HTERT RPE-1 (cell line): ENCODE results near the gene DTX1.

Experiments used
- in situ Hi-C: fragments of 300-500 bp; cut with MboI; formaldehyde crosslinking; loops from 4 replicates; pipeline ENCODE4 v1.14.3; 2020; ENCODE audit warnings: low sequenced_read_pairs

DTX1 gene

GRCh38 chr12:113054948-113055486 lies 1.5 kb upstream of the DTX1 start:
- in situ Hi-C loops: no loop called here

- in situ Hi-C loops: no loop called here
These were observed 743 bp upstream of the DTX1 start for GRCh38 chr12:113055594-113056380.

- in situ Hi-C loops: no loop called here
These were observed 224 bp upstream of the DTX1 start for GRCh38 chr12:113056381-113056630.

- in situ Hi-C loops: no loop called here
These were observed 1.3 kb downstream of the DTX1 start for GRCh38 chr12:113057565-113058485.

GRCh38 chr12:113058553-113058952 lies 2.0 kb downstream of the DTX1 start:
- in situ Hi-C loops: no loop called here

- in situ Hi-C loops: no loop called here
These were observed 2.6 kb downstream of the DTX1 start for GRCh38 chr12:113059071-113059595.

- in situ Hi-C loops: no loop called here
These were observed 3.9 kb downstream of the DTX1 start for GRCh38 chr12:113060336-113060960.

GRCh38 chr12:113061061-113061694 lies 4.6 kb downstream of the DTX1 start:
- in situ Hi-C loops: no loop called here

- in situ Hi-C loops: no loop called here
These were observed 6.2 kb downstream of the DTX1 start for GRCh38 chr12:113062502-113063395.

GRCh38 chr12:113063396-113064350 lies 7.1 kb downstream of the DTX1 start:
- in situ Hi-C loops: no loop called here

GRCh38 chr12:113064395-113065125 lies 8.0 kb downstream of the DTX1 start:
- in situ Hi-C loops: no loop called here

GRCh38 chr12:113065126-113066007 lies 8.8 kb downstream of the DTX1 start:
- in situ Hi-C loops: no loop called here

GRCh38 chr12:113066813-113067400 lies 10.4 kb downstream of the DTX1 start:
- in situ Hi-C loops: no loop called here

GRCh38 chr12:113067987-113068935 lies 11.7 kb downstream of the DTX1 start:
- in situ Hi-C loops: no loop called here

GRCh38 chr12:113069149-113069548 lies 12.6 kb downstream of the DTX1 start:
- in situ Hi-C loops: no loop called here

- in situ Hi-C loops: no loop called here
These were observed 13.2 kb downstream of the DTX1 start for GRCh38 chr12:113069751-113070116.
